GM19099 (cell line): Measurements from ENCODE around the gene AP1AR.

Experiments used
- POLR2A ChIP-seq: IDR thresholded peaks from 3 replicates; pipeline ENCODE4 v1.6.1; 2011; ENCODE audit warnings: low read depth; ENCODE audit not compliant: insufficient read length; ENCODE audit errors: extremely low read depth

Gene AP1AR

DNA sequence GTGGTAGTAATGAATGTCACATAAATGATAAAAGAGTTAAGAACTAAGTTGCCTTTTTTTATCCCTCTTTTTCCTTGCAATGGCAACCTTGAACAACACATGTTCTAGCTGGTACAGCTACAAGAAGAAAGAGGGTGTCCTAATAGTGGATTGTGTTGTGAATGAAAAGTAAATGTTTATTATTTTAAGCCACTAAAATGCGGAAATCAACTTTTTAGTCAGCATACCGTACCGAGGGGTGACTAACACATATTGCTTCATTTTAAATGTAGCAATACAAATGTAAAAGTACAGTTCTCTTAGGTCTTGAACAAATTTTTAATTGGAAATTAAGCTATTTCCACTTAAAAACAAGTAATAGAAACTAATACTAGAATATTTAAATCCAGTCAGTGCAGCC lies 17.7 kb upstream of the AP1AR start:
- no peak for TF ChIP-seq POLR2A

DNA sequence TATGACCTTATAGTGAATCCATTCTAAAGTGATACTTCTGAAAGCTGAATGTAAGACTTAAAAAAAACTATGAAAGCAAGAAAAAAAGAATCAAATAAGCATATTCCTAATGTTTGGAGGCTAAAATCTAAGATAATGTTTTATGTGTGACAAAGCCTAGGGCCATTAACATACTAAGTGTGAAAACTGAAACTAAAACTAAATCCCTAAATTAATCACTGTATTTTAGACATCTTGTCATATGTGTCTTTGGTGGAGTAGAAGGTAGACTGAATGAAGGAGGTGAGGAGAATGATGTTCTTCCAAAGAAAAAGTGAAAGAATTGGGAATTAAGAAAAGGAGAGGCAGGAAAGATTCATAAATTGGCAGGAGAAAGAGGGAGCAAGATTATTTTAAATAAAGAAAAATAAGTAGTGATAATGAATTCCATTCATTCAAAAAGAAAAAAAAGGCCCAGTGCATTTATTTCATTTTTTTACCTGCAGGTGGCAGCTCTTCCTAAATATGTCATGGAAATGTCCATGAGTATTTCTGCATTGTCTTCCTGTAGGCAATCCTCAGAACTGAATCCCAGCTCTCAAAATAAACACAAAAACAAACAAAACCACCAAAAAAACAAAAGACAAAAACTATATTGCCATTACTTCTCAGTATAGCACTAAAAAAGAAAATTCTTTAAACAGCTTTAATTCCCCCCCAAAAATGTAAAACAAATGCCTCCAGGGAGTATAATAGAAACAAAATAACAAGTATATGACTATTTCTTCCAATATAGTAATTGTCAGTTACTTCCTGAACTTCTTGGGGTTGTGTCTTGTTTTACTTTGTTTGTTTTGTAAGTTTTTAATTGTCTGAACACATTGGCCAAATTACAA lies 17.0 kb upstream of the AP1AR start:
- no peak for TF ChIP-seq POLR2A

DNA sequence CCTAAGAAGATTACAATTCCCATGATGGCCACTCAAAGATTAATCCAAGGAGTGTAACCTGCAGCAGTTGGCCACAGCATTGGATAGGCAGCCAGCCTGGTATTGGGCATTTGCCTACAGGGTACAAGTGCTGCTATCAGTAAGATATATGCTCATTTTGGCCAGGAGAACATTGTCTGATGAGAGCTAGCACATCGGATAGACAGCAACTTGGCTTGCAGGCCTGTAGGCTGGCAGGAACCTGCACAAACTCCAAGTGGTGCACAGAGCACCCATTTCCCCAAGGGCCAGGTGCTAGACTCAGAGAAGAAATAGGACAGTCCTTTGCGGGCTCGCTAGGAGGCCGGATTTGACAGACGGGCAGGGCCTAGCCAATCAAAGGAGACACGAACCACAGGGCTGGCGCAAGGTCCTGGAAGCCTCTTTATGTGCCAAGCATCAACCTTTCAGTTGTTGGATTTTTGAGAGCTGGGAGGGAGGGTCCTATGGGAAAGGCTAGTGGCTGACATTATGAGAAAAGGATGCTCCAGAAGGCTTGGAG lies 11.7 kb upstream of the AP1AR start:
- no peak for TF ChIP-seq POLR2A

DNA sequence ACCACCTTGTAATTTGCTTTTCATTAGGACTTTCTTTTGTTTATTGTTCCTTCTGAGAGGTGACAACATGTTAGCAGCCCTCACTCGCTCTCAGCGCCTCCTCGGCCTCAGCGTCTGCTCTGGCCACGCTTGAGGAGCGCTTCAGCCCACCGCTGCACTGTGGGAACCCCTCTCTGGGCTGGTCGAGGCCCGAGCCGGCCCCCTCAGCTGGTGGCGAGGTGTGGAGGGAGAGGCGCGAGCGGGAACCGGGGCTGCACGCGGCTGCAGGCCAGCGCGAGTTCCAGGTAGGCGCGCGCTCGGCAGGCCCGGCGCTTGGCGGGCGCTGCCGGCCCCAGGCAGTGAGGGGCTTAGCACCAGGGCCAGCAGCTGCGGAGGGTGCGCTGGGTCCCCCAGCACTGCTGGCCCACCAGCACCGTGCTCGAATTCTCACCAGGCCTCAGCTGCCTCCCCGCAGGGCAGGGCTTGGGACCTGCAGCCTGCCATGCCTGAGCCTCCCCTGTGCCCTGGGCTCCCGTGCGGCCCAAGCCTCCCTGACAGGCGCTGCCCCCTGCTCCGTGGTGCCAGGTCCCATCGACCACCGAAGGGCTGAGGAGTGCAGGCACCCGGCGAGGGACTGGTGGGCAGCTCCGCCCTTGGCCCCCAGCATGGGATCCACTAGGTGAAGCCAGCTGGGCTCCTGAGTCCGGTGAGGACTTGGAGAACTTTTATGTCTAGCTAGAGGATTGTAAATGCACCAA lies 9.2 kb upstream of the AP1AR start:
- TF ChIP-seq POLR2A, result no peak

DNA sequence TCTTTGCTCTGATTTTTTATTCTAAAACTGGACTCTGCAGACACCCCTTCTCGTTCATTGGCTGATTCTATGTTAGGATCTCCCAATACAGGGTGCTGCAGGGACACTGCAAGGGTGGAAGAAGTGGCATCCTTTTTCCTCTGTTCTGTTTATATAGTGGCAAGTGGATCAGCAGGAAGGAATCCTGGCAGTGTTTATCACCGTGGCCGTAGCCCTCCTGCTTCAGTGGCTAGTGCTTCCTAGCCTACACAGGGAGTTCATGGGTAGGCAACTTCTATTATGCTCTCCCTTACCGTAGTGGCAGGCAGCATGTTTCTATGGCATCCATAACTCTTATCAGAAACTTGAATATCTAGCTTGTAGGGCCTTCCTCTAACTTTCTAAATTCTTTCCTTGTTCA lies 6.4 kb upstream of the AP1AR start:
- no peak for TF ChIP-seq POLR2A

DNA sequence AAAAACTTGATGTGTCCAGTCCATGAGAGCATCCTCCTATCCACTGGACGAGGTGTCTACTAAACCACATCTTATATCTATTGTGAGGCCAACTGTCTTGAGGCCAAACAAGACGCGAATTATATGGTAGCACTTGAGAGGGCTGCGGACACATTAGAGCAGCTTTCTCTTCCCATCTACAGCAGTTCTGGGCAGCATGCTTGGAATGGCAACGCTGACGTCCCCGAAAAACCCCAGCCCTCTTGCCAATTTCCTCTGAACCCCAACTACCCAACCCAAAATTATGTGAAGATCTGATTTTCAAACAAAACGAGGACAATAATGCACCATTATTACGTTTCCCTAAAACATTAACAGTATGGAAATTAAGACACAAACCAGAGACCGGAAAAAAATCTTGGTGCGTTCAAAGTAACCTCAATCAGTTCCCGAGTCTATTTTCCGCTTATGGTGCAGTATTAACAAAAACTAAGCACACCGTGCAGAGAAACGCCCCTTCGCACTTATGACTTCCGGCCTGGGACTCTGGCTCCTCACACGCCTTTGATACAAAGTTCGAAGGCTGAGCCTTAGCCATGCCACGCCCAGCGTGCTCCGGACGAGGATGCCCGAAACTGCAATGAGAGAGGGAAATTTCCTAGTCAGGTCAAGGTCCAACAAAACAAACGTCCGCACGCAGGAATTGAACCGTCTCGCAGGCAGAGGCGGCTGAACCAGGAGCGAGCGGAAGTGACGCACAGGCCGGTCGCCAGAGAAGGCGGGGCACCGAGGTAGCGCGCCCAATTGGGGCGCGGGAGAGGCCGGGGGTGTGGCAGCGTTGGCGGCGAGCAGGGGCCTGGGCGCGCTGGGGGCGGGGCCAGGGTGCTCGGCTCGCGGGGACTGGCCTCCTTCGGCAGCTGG lies 458 bp upstream of the AP1AR start:
- TF ChIP-seq POLR2A, result peak; percentile 73

DNA sequence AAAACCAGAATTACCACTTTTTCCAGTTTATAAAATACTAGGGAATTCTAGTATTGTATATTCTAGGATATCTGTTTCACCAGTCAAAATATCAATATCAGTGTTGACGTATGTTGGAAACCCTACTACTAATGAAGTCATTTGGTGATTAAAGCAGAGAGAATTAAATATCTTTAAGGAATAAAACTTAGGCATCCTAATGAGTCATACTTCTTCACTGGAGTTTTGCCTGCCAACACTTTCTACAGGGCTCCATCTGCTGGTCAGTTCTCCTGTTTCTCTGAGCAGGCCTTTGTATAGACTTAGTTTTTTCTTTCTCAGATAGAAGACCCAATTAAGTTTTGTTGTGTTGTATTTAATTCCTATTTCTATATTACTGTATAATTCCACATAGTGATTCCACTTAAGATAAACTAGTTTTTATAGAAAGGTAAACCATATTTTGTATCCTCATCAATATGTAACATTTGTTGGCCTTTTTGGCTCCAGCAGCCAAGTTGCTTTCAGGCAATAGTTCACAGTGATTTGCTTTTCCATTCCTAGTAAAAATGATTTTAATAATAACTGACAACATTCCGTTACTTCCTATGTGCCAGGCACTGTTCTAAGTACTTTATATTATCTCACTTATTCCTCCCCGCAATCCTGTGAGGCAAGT lies 3.5 kb downstream of the AP1AR start:
- TF ChIP-seq POLR2A, result no peak

DNA sequence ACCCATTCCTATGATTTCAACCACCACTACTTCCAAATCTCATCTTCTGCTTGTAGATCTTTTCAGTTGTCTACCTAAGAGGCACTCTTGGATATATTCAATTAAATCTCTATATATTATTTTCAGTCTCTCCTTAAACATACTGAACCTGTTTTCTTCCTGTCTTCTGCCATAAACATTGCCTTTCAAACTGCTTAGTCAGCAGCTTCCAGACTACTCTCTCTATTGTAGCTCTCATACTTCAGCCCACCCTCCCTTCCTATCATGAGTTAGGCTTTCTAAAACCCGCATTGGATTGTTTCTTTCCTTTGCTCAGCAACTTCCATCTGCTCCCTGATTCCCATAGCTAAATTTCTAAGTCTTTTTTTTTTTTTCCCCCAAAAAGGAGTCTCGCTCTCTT lies 4.5 kb downstream of the AP1AR start:
- no peak for TF ChIP-seq POLR2A

DNA sequence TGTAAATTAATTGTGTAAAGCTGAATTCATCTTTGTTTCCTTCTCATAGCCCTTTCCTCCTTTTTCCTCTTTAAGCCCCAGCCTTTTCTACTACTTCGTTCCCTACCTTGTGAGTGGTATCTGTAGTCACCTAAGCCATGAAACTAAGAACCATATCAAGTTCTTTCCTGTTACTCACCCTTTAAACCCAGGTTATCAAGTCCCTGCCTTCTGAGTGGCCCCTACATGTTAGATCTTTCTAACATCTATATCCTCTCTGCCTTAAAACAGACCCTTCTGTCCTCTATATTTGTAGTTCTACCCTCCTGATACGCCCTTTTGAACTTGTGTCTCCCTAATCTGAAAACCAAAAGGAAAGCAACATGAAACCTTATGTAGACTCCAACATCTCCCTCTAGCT lies 7.2 kb downstream of the AP1AR start:
- TF ChIP-seq POLR2A, result no peak

DNA sequence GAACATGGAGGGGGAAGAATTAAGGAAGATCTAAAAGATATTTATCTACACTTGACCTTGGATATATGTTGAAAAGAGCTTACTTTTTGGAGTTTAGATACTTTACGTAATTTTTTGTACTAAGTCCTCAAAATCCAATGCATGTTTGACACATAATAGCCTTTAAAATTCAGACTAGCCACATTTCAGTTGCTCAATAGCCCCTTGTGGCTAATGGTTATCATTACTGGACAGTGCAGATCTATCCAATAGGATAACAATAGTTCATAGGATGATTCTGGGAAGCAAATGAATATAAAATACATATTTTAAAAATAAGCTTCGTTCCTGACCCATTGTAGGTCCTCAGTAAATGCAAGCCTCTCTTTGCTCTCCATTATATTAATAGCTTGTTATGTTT lies 13.8 kb downstream of the AP1AR start:
- TF ChIP-seq POLR2A, result no peak

DNA sequence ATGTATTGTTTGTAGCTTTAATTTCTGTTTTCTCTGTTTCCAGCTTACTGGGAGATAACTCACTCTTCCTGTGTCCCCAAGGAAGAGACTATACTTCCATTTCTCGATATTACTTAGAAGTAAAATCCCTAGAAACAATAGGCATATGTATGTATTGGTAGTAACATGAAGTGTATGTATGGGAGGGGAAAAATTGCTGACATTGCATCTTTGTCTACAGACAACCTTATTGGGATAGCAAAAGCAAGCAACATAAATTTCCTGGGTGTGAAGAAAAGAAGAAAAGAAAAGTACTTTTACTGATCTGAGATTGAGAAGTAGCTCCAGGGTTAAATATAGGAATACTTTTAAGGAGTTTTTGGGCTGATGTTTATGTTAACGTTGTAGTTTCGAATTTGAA lies 15.4 kb downstream of the AP1AR start:
- no peak for TF ChIP-seq POLR2A

DNA sequence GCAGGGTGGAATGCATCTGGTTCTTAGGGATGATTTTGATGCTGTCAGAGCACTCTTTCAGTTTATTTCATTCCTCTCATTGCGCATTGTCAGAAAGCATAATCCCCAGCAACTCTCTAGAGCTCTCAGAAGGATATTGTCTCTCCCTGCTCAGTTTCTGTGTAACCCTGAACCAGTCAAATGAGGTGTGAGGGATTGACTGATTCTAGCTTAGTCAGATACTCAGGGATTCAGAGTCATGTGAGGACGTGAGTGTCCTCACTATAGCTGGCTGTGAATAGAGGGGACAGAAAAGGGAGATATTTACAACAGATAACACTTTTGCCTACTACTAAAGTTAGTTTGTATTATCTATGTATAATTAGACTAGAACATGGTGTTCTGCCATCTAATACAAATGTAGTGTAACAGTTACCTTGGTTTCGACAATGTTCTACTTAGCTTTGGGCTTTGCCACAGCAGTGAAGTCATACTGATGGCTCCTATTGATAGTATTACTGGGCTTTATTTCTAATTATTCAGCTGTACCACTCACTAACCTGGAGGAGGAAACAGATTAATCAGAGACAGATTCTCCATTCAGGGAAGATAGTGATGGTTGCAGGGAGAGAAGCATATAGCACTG lies 19.5 kb downstream of the AP1AR start:
- no peak for TF ChIP-seq POLR2A

DNA sequence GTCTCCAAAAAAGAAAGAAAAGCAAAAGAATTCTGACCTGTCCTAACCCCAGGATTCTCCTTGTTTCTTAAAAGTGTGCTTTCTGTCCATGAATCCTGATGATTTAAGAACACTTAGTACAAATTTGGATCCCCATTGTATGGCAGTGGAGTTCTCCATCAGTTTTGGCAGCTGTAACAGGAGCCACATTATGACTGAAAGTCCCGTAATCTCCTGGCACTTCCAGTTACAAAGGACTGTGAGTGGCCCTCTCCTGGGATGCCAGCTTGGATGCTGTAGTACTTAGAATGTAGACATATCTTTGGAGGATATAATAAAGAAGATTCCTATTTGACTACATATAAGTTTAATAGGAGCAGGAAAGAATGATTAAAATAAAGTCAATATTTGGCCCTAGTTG lies 20.6 kb downstream of the AP1AR start:
- TF ChIP-seq POLR2A, result no peak

DNA sequence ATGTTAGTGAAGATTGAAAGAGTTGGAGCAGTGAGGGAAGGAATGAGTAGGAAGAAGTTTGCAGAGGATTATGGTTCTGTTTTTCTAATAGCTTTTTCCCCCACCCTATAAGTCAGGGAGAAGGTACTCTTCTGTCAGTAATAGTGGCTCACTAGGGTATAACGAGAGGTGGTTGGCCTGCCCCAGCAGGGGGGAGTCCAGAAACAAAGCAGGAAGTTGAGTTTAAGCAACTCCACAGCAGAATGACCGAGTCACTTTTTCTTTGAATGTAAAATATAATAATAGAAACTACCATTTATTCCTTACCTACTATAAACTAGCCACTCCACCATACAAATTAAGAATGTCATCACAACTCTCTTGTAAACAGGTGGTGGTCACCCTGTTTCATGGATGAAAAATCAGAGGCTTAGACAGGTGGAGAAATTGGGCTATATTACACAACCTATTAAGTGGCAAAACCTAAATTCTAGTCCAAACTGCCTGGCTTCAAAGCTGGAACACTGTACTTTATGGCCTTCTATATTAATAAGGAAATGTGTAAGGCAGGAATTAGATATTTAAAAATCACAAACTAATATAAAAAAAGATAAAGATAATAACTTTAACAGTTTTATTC lies 21.9 kb downstream of the AP1AR start:
- TF ChIP-seq POLR2A, result no peak
